GM23248 (cell line): ENCODE results near the gene KNDC1. TPM values are rescaled to one million over a fixed set of nuclear protein-coding genes. Genes with fewer than 3 reads are reported as not detected.
A peak's percentile ranks its signal among the peaks of the same experiment; 100 is the strongest.
"Not testable (repeated sequence)": the region's sequence is repeated elsewhere in the genome, so short reads cannot be mapped to it uniquely, and the experiment has no call there.

Source experiments
- DNase-seq: peaks from one replicate; pipeline ENCODE4 v3.0.0-alpha.2; 2015
- H2AFZ ChIP-seq: fragments of 200-600 bp; sonication (generic); 2 replicates; pipeline ENCODE4 v1.6.1; 2016; ENCODE audit warnings: antibody characterized with exemption
- H3F3A ChIP-seq: fragments of 200-600 bp; sonication (generic); 2 replicates; pipeline ENCODE4 v1.6.1; 2016; ENCODE audit warnings: mild to moderate bottlenecking, antibody characterized with exemption, mixed run types; ENCODE audit not compliant: insufficient read depth
- H3K27ac ChIP-seq: fragments of 200-600 bp; sonication (generic); 2 replicates; pipeline ENCODE4 v1.5.1; 2016; ENCODE audit warnings: mild to moderate bottlenecking
- H3K27me3 ChIP-seq: fragments of 200-600 bp; sonication (generic); replicated peaks from 2 replicates; pipeline ENCODE4 v1.6.1; 2016; ENCODE audit warnings: mild to moderate bottlenecking; ENCODE audit not compliant: insufficient read depth
- H3K36me3 ChIP-seq: fragments of 200-600 bp; sonication (generic); 2 replicates; pipeline ENCODE4 v1.6.1; 2016; ENCODE audit warnings: low read depth, mild to moderate bottlenecking
- H3K4me1 ChIP-seq: fragments of 200-600 bp; sonication (generic); 2 replicates; pipeline ENCODE4 v1.6.1; 2016; ENCODE audit warnings: mild to moderate bottlenecking; ENCODE audit not compliant: insufficient read depth
- H3K4me2 ChIP-seq: fragments of 200-600 bp; sonication (generic); one replicate; pipeline ENCODE4 v1.6.1; 2016; ENCODE audit warnings: mild to moderate bottlenecking; ENCODE audit not compliant: unreplicated experiment
- H3K4me3 ChIP-seq: fragments of 200-600 bp; sonication (generic); 2 replicates; pipeline ENCODE4 v1.5.1; 2016; ENCODE audit warnings: mild to moderate bottlenecking
- H3K79me2 ChIP-seq: fragments of 200-600 bp; sonication (generic); 2 replicates; pipeline ENCODE4 v1.6.1; 2016; ENCODE audit warnings: mild to moderate bottlenecking; ENCODE audit not compliant: insufficient read depth
- H3K9ac ChIP-seq: fragments of 200-600 bp; sonication (generic); 2 replicates; pipeline ENCODE4 v1.6.1; 2016; ENCODE audit warnings: mild to moderate bottlenecking
- H3K9me2 ChIP-seq: fragments of 200-600 bp; sonication (generic); 2 replicates; pipeline ENCODE4 v1.6.1; 2016; ENCODE audit warnings: mixed run types, mild to moderate bottlenecking, moderate library complexity; ENCODE audit not compliant: insufficient read depth
- H3K9me3 ChIP-seq: fragments of 200-600 bp; sonication (generic); one replicate; pipeline ENCODE4 v1.6.1; 2017; ENCODE audit warnings: low read depth
- H4K20me1 ChIP-seq: fragments of 200-600 bp; sonication (generic); 2 replicates; pipeline ENCODE4 v1.6.0; 2016; ENCODE audit not compliant: insufficient read depth
- EZH2 ChIP-seq: fragments of 200-600 bp; sonication (generic); IDR thresholded peaks from 2 replicates; pipeline ENCODE4 v1.6.1; 2018; ENCODE audit warnings: antibody characterized with exemption, mild to moderate bottlenecking; ENCODE audit not compliant: insufficient read depth, poor library complexity, severe bottlenecking
- EZH2phosphoT487 ChIP-seq: fragments of 200-600 bp; sonication (generic); IDR thresholded peaks from 2 replicates; pipeline ENCODE4 v1.6.1; 2018; ENCODE audit warnings: antibody characterized with exemption, moderate library complexity, mild to moderate bottlenecking, low read depth; ENCODE audit not compliant: insufficient read depth
- WGBS, 2 experiments: methylation state at CpG; one replicate each; pipeline ENCODE4 v1.1.6; 2015 to 2017; ENCODE audit warnings: low lambda C conversion rate in 2 of 2, low coverage in 1 of 2; ENCODE audit errors: missing lambda C conversion rate in 2 of 2; 5-methylcytosine and 5-hydroxymethylcytosine counted together
- in situ Hi-C: fragments of 300-500 bp; cut with MboI; formaldehyde crosslinking; loops from 2 replicates; pipeline ENCODE4 v1.15.0; 2020
- polyA plus RNA-seq: library from polyadenylated mRNA; unstranded; fragments of >200 nt; fragmentation: Nextera tagmentation; extraction: Ambion mirVana; gene quantifications from 2 replicates; pipeline ENCODE4 v1.2.1, GENCODE V29; 2016
- total RNA-seq: library from RNA; depleted of rRNA; stranded (reverse); fragments of >200 nt; shearing (Covaris generic); gene quantifications from 2 replicates; pipeline ENCODE4 v1.2.3, GENCODE V29; 2014

KNDC1 gene
- total and polyA plus RNA-seq, 2 experiments from 2014 or later = 0.44 to 0.54 TPM

GRCh38 chr10:133231946-133232574 is 72.0 kb downstream of the KNDC1 start:
- no peaks in the 10 kb centered on the region for H3K9me3 ChIP-seq
- DNase-seq = no peak
- no peaks in the 10 kb centered on the region for H3K79me2 ChIP-seq
- 32 to 35% methylated on average over 11 of the region's 11 CpGs for WGBS, 2 experiments
- no peak for TF ChIP-seq EZH2
- TF ChIP-seq EZH2phosphoT487 = no peak
- no peaks in the 10 kb centered on the region for H3K4me1 ChIP-seq
- H3K36me3 ChIP-seq = no peaks in the 10 kb centered on the region
- H2AFZ ChIP-seq = no peak overlapping the region
- no peaks in the 10 kb centered on the region for H3K9me2 ChIP-seq
- no peak overlapping the region for H3K27ac ChIP-seq
- H3K4me2 ChIP-seq = no peak overlapping the region
- H3K27me3 ChIP-seq = peaks cover 64% of the 10 kb centered on the region
- no peaks in the 10 kb centered on the region for H4K20me1 ChIP-seq
- H3K4me3 ChIP-seq = no peak overlapping the region
- no peak overlapping the region for H3K9ac ChIP-seq
- in situ Hi-C loops = no loop called here
- no peaks in the 10 kb centered on the region for H3F3A ChIP-seq

GRCh38 chr10:133234796-133235195 is 74.8 kb downstream of the KNDC1 start:
- H4K20me1 ChIP-seq, H3K9me3 ChIP-seq, H3K79me2 ChIP-seq, DNase-seq, H3K4me2 ChIP-seq, H2AFZ ChIP-seq, H3K4me1 ChIP-seq, H3K9ac ChIP-seq, H3K4me3 ChIP-seq, H3F3A ChIP-seq, in situ Hi-C loops, H3K27ac ChIP-seq, H3K36me3 ChIP-seq, H3K9me2 ChIP-seq: not testable (repeated sequence)
- peaks cover 71% of the 10 kb centered on the region for H3K27me3 ChIP-seq
- WGBS, 2 experiments = 25 to 37% methylated on average over 5 to 10 of the region's 10 CpGs

- H2AFZ ChIP-seq = no peak overlapping the region
Observed at GRCh38 chr10:133235265-133235855, 75.3 kb downstream of the KNDC1 start.

DNA sequence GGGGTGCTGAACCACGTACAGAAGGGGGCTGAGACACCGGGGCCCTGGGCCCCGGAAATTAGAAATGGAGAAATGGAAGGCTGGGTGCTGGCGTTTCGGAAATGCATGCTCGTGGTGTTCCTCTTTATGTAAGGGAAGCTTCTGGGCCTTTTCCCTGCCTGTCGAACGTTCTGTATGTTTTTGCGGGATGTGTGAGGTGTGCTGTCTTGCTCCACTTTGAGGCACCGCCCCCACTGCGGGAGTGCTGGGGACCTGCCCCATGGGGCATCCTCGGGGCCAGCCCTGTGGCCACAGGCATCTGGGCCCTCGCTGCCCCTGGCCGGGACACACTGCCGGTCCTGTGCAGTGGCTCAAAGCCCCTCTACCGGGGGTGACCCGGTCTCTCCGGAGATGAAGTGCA is 75.9 kb downstream of the KNDC1 start:
- no peaks in the 10 kb centered on the region for H3F3A ChIP-seq
- H3K9me3 ChIP-seq = no peaks in the 10 kb centered on the region
- no peak overlapping the region for H3K4me2 ChIP-seq
- no peak overlapping the region for H3K9ac ChIP-seq
- no peak overlapping the region for H3K4me3 ChIP-seq
- no peak overlapping the region for H3K27ac ChIP-seq
- peak; percentile 40 for TF ChIP-seq EZH2
- no peak for TF ChIP-seq EZH2phosphoT487
- H3K79me2 ChIP-seq = no peaks in the 10 kb centered on the region
- WGBS, 2 experiments = 1% methylated on average over 15 to 18 of the region's 18 CpGs
- H3K27me3 ChIP-seq = peaks cover 74% of the 10 kb centered on the region
- no peak for DNase-seq
- H3K36me3 ChIP-seq = no peaks in the 10 kb centered on the region
- no peaks in the 10 kb centered on the region for H4K20me1 ChIP-seq
- H2AFZ ChIP-seq = no peak overlapping the region
- H3K9me2 ChIP-seq = no peaks in the 10 kb centered on the region
- H3K4me1 ChIP-seq = no peaks in the 10 kb centered on the region
- in situ Hi-C loops = no loop called here

More at GRCh38 chr10:133235265-133235855, 75.3 kb downstream of the KNDC1 start:
- in situ Hi-C loops = no loop called here
- Histone ChIP-seq H3K79me2 (no peaks in the 10 kb centered on the region), H3K27ac (no peak overlapping the region), H3K4me1 (no peaks in the 10 kb centered on the region), H3K36me3 (no peaks in the 10 kb centered on the region), H3K9me3 (no peaks in the 10 kb centered on the region), H3K4me2 (no peak overlapping the region), H3K4me3 (no peak overlapping the region), H3K9me2 (no peaks in the 10 kb centered on the region), H3F3A (no peaks in the 10 kb centered on the region), H3K27me3 (peaks cover 71% of the 10 kb centered on the region), H3K9ac (no peak overlapping the region), H4K20me1 (no peaks in the 10 kb centered on the region)
- TF ChIP-seq EZH2phosphoT487 (no peak), EZH2 (peak; percentile 46)
- no peak for DNase-seq
- 2 to 3% methylated on average over 28 to 48 of the region's 48 CpGs for WGBS, 2 experiments
